Liver (tissue), 9 donors: ENCODE measurements around the gene CRAMP1. TPM values are rescaled to one million over a fixed set of nuclear protein-coding genes. Genes with fewer than 3 reads are reported as not detected.

ENCODE experiments used
- DNase-seq: peaks from one replicate; pipeline ENCODE4 v3.0.0-alpha.2; 2017; ENCODE audit warnings: low spot score
- H3K27ac ChIP-seq, 2 donors: one replicate each; pipeline ENCODE4 v1.7.0; 2013; ENCODE audit warnings: inconsistent platforms in 2 of 2, low read length in 2 of 2, control low read depth in 1 of 2, low read depth in 1 of 2, mild to moderate bottlenecking in 1 of 2
- H3K27me3 ChIP-seq, 4 donors: one replicate each; pipeline versions ENCODE4 v1.6.1 to v1.7.0; 2013; ENCODE audit warnings: low read length in 3 of 4, inconsistent platforms in 1 of 4, mild to moderate bottlenecking in 1 of 4, moderate library complexity in 1 of 4; ENCODE audit not compliant: control insufficient read depth in 4 of 4, insufficient read depth in 4 of 4
- H3K36me3 ChIP-seq, 4 donors: one replicate each; pipeline versions ENCODE4 v1.6.1 to v1.7.0; 2013; ENCODE audit warnings: low read length in 3 of 4, mild to moderate bottlenecking in 3 of 4, low read depth in 1 of 4, moderate library complexity in 1 of 4; ENCODE audit not compliant: control insufficient read depth in 4 of 4, insufficient read depth in 3 of 4
- H3K4me1 ChIP-seq, 4 donors: one replicate each; pipeline versions ENCODE4 v1.6.1 to v1.7.0; 2013; ENCODE audit warnings: low read length in 3 of 4, mild to moderate bottlenecking in 3 of 4, moderate library complexity in 1 of 4; ENCODE audit not compliant: control insufficient read depth in 4 of 4, insufficient read depth in 4 of 4
- H3K4me3 ChIP-seq, 3 donors: one replicate each; pipeline versions ENCODE4 v1.6.1 to v1.7.0; 2013; ENCODE audit warnings: low read length in 3 of 3, control low read depth in 1 of 3, low read depth in 1 of 3, mild to moderate bottlenecking in 1 of 3
- H3K9ac ChIP-seq, 2 donors: one replicate each; pipeline ENCODE4 v1.7.0; 2013; ENCODE audit warnings: low read length in 2 of 2, mild to moderate bottlenecking in 2 of 2, moderate library complexity in 2 of 2, control low read depth in 1 of 2, low read depth in 1 of 2
- H3K9me3 ChIP-seq, 4 donors: one replicate each; pipeline versions ENCODE4 v1.6.1 to v1.7.0; 2013; ENCODE audit warnings: low read length in 3 of 4; ENCODE audit not compliant: control insufficient read depth in 4 of 4
- EGR1 ChIP-seq, 2 donors: IDR thresholded peaks; 2 replicates each; pipeline ENCODE4 v1.6.1; 2016 to 2018; ENCODE audit warnings: antibody characterized with exemption in 2 of 2, low read depth in 2 of 2
- FOXA1 ChIP-seq: IDR thresholded peaks from 2 replicates; pipeline ENCODE4 v1.6.1; 2016; ENCODE audit warnings: antibody characterized with exemption
- FOXA2 ChIP-seq: IDR thresholded peaks from 2 replicates; pipeline ENCODE4 v1.6.1; 2016; ENCODE audit warnings: antibody characterized with exemption
- GABPA ChIP-seq, 2 donors: IDR thresholded peaks in 1 of 2; conservative IDR thresholded peaks in 1 of 2; 2 replicates each; pipeline ENCODE4 v1.6.1; 2016; ENCODE audit warnings: antibody characterized with exemption in 2 of 2, mild to moderate bottlenecking in 1 of 2, moderate library complexity in 1 of 2
- HNF4A ChIP-seq, 2 donors: conservative IDR thresholded peaks; 2 replicates each; pipeline ENCODE4 v1.6.1; 2016; ENCODE audit warnings: antibody characterized with exemption in 2 of 2, mild to moderate bottlenecking in 2 of 2
- HNF4G ChIP-seq: IDR thresholded peaks from 2 replicates; pipeline ENCODE4 v1.6.1; 2016; ENCODE audit warnings: antibody characterized with exemption
- JUND ChIP-seq, 2 donors: IDR thresholded peaks; 2 replicates each; pipeline ENCODE4 v1.6.1; 2016; ENCODE audit warnings: antibody characterized with exemption in 2 of 2
- NR2F2 ChIP-seq: IDR thresholded peaks from 2 replicates; pipeline ENCODE4 v1.6.1; 2016; ENCODE audit warnings: antibody characterized with exemption
- RAD21 ChIP-seq, 2 donors: IDR thresholded peaks; 2 replicates each; pipeline ENCODE4 v1.6.1; 2016; ENCODE audit warnings: antibody characterized with exemption in 2 of 2, mild to moderate bottlenecking in 2 of 2
- RXRA ChIP-seq, 2 donors: IDR thresholded peaks; 2 replicates each; pipeline ENCODE4 v1.6.1; 2017 to 2018; ENCODE audit warnings: antibody characterized with exemption in 2 of 2, mild to moderate bottlenecking in 1 of 2
- SP1 ChIP-seq: IDR thresholded peaks from 2 replicates; pipeline ENCODE4 v1.6.1; 2018; ENCODE audit warnings: antibody characterized with exemption, mild to moderate bottlenecking
- TAF1 ChIP-seq: conservative IDR thresholded peaks from 2 replicates; pipeline ENCODE4 v1.6.1; 2016; ENCODE audit warnings: antibody characterized with exemption, mild to moderate bottlenecking
- YY1 ChIP-seq: IDR thresholded peaks from 2 replicates; pipeline ENCODE4 v1.6.1; 2016; ENCODE audit warnings: antibody characterized with exemption, mild to moderate bottlenecking
- WGBS: extraction: QIAGEN DNeasy Blood & Tissue Kit; methylation state at CpG from one replicate; pipeline ENCODE4 v1.1.7; 2013; 5-methylcytosine and 5-hydroxymethylcytosine counted together
- polyA plus RNA-seq, 2 donors: library from polyadenylated mRNA; stranded (reverse) in 1 of 2; unstranded in 1 of 2; fragments of 200-250 nt in 1 of 2; fragments of >200 nt in 1 of 2; fragmentation: Nextera tagmentation in 1 of 2; extraction: Ambion mirVana in 1 of 2; gene quantifications; one replicate each; pipeline versions ENCODE4 v1.2.1 to v1.2.3, GENCODE V29; 2013 to 2015
- total RNA-seq, 2 donors: library from RNA; depleted of rRNA; stranded (reverse); fragments of >200 nt; gene quantifications; one replicate each; pipeline ENCODE4 v1.2.3, GENCODE V29; 2014
- TF ChIP-seq, protein P1 (sequence below): IDR thresholded peaks from 2 replicates; pipeline ENCODE4 v1.6.1; 2016; ENCODE audit warnings: antibody characterized with exemption
- TF ChIP-seq, protein P2 (sequence below): fragments of 150-350 bp; IDR thresholded peaks from 2 replicates; pipeline ENCODE4 v1.5.1; 2017; ENCODE audit warnings: improper control_type of control experiment, low read depth, low read length; ENCODE audit not compliant: missing input control
- TF ChIP-seq, protein P3 (sequence below): IDR thresholded peaks from 2 replicates; pipeline ENCODE4 v1.6.1; 2016; ENCODE audit warnings: antibody characterized with exemption
- TF ChIP-seq, protein P4 (sequence below): IDR thresholded peaks from 2 replicates; pipeline ENCODE4 v1.6.1; 2016; ENCODE audit warnings: antibody characterized with exemption, mild to moderate bottlenecking
- TF ChIP-seq, protein P5 (sequence below): IDR thresholded peaks from 2 replicates; pipeline ENCODE4 v1.6.1; 2016; ENCODE audit warnings: antibody characterized with exemption
- donor health status: healthy.
- donor health status: healthy.
- donor health status: healthy.
- donor health status: healthy.
- donor health status: healthy.

CRAMP1 gene
- total and polyA plus RNA-seq, 4 donors = 1.1 to 6.4 (median 4.2) TPM

DNA sequence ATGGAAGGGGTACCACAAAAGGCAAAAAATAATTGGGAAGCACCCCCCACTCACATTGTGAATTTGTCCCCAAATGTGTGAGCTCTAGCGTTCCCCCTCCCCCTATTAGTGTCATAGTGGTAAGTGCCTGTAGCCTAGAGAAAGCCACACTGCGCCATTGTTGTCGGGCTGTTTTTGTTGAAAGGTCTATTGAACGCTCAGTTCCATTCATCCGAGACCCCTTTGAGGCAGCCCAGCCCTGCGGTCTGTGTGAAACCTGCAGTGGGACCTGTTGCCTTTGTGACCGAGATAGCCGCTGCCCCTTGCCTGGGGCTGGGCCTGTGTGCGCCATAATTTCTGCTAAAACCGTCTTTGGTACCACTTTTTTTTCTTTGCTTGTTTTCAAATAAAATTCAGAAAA lies 68.9 kb downstream of the CRAMP1 start:
- peaks cover 2 to 11% (median 6%) of the 10 kb centered on the region in 4 donors for H3K36me3 ChIP-seq
- H3K9ac ChIP-seq = no peak overlapping the region
- no peak for DNase-seq
- H3K27ac ChIP-seq = no peak overlapping the region
- H3K9me3 ChIP-seq = no peaks in the 10 kb centered on the region
- H3K27me3 ChIP-seq = no peaks in the 10 kb centered on the region
- no peak overlapping the region for H3K4me3 ChIP-seq
- TF ChIP-seq TAF1 = no peak
- TF ChIP-seq, protein P1, sequence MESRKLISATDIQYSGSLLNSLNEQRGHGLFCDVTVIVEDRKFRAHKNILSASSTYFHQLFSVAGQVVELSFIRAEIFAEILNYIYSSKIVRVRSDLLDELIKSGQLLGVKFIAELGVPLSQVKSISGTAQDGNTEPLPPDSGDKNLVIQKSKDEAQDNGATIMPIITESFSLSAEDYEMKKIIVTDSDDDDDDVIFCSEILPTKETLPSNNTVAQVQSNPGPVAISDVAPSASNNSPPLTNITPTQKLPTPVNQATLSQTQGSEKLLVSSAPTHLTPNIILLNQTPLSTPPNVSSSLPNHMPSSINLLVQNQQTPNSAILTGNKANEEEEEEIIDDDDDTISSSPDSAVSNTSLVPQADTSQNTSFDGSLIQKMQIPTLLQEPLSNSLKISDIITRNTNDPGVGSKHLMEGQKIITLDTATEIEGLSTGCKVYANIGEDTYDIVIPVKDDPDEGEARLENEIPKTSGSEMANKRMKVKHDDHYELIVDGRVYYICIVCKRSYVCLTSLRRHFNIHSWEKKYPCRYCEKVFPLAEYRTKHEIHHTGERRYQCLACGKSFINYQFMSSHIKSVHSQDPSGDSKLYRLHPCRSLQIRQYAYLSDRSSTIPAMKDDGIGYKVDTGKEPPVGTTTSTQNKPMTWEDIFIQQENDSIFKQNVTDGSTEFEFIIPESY = no peak
- no peak for TF ChIP-seq EGR1 (IDR thresholded peaks at IDR 0.05; ENCODE audit: low read depth in 2 of 2)
- peaks cover 0 to 9% (median 6%) of the 10 kb centered on the region in 4 donors for H3K4me1 ChIP-seq
- 95% methylated on average over 10 of the region's 10 CpGs for WGBS

DNA sequence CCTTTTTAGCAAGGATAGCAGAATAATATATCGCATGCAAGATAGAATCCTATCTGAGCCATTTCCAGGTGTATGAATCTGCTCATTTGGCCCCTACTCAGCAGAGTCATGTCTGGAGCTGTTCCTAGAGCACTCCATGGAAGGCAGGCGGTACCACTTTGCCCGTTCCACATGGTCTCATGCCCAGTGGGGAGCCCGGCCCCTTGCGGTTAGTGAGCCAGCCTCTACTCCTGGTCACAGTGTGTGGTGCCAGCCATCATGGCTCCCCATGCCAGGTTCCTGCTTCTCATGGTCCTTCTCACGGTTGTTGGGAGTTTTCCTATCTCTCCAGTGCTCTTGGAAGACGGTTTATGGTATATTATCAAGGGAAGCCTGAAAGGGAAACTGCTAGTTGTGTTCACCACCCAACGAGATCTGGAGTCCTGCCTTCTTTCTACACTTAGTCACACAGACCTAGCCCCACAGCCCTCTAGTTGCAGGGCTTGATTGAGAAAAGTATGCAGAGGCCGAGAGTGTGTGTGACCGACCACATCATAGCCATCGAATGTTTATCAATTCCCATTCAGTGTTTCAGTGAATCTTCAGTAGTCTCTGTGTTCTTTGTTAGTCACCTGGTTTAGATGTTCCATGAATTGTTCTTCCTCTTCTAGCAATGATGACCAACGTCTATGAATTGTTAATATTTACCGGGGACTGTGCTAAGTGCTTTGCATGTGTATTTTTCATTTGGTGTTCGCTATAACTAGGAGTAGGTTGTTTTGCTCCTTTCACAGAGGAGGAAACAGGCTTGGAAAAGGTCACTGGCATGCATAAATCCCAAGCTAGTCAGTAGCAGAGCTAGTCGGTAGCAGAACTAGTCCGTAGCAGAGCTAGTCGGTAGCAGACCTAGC lies 75.5 kb downstream of the CRAMP1 start:
- no peak for DNase-seq

More for the DNA sequence above, 75.5 kb downstream of the CRAMP1 start:
- TF ChIP-seq, protein P2, sequence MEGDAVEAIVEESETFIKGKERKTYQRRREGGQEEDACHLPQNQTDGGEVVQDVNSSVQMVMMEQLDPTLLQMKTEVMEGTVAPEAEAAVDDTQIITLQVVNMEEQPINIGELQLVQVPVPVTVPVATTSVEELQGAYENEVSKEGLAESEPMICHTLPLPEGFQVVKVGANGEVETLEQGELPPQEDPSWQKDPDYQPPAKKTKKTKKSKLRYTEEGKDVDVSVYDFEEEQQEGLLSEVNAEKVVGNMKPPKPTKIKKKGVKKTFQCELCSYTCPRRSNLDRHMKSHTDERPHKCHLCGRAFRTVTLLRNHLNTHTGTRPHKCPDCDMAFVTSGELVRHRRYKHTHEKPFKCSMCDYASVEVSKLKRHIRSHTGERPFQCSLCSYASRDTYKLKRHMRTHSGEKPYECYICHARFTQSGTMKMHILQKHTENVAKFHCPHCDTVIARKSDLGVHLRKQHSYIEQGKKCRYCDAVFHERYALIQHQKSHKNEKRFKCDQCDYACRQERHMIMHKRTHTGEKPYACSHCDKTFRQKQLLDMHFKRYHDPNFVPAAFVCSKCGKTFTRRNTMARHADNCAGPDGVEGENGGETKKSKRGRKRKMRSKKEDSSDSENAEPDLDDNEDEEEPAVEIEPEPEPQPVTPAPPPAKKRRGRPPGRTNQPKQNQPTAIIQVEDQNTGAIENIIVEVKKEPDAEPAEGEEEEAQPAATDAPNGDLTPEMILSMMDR = no peak
- TF ChIP-seq FOXA2 (no peak), RAD21 (IDR thresholded peaks at IDR 0.05) (no peak), NR2F2 (no peak), JUND (IDR thresholded peaks at IDR 0.05) (no peak), RXRA (IDR thresholded peaks at IDR 0.05) (no peak), EGR1 (IDR thresholded peaks at IDR 0.05; ENCODE audit: low read depth in 2 of 2) (no peak), TAF1 (no peak), YY1 (no peak), HNF4G (no peak), GABPA (IDR thresholded peaks at IDR 0.05 in 1 of 2, conservative IDR thresholded peaks at IDR 0.05 in 1 of 2) (no peak), SP1 (no peak), HNF4A (conservative IDR thresholded peaks at IDR 0.05) (no peak), FOXA1 (no peak)
- TF ChIP-seq, protein P3, sequence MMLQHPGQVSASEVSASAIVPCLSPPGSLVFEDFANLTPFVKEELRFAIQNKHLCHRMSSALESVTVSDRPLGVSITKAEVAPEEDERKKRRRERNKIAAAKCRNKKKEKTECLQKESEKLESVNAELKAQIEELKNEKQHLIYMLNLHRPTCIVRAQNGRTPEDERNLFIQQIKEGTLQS = no peak
- TF ChIP-seq, protein P4, sequence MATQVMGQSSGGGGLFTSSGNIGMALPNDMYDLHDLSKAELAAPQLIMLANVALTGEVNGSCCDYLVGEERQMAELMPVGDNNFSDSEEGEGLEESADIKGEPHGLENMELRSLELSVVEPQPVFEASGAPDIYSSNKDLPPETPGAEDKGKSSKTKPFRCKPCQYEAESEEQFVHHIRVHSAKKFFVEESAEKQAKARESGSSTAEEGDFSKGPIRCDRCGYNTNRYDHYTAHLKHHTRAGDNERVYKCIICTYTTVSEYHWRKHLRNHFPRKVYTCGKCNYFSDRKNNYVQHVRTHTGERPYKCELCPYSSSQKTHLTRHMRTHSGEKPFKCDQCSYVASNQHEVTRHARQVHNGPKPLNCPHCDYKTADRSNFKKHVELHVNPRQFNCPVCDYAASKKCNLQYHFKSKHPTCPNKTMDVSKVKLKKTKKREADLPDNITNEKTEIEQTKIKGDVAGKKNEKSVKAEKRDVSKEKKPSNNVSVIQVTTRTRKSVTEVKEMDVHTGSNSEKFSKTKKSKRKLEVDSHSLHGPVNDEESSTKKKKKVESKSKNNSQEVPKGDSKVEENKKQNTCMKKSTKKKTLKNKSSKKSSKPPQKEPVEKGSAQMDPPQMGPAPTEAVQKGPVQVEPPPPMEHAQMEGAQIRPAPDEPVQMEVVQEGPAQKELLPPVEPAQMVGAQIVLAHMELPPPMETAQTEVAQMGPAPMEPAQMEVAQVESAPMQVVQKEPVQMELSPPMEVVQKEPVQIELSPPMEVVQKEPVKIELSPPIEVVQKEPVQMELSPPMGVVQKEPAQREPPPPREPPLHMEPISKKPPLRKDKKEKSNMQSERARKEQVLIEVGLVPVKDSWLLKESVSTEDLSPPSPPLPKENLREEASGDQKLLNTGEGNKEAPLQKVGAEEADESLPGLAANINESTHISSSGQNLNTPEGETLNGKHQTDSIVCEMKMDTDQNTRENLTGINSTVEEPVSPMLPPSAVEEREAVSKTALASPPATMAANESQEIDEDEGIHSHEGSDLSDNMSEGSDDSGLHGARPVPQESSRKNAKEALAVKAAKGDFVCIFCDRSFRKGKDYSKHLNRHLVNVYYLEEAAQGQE = no peak
- TF ChIP-seq, protein P5, sequence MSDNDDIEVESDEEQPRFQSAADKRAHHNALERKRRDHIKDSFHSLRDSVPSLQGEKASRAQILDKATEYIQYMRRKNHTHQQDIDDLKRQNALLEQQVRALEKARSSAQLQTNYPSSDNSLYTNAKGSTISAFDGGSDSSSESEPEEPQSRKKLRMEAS = no peak
- TF ChIP-seq, protein P1 = no peak
- H3K36me3 ChIP-seq = peaks cover 8 to 38% (median 19%) of the 10 kb centered on the region in 4 donors
- H3K9me3 ChIP-seq = no peaks in the 10 kb centered on the region
- no peak overlapping the region for H3K9ac ChIP-seq
- WGBS = 90% methylated on average over 17 of the region's 17 CpGs
- no peaks in the 10 kb centered on the region for H3K27me3 ChIP-seq
- peak overlapping the region; percentile 47 to 68 for H3K27ac ChIP-seq
- no peak overlapping the region for H3K4me3 ChIP-seq
- peaks cover 0 to 9% (median 6%) of the 10 kb centered on the region in 4 donors for H3K4me1 ChIP-seq
